ENCODE results near the gene CD160. TPM values are rescaled to one million over a fixed set of nuclear protein-coding genes. Genes with fewer than 3 reads are reported as not detected.

Gene CD160
- total RNA-seq, 2 experiments from 2014 or later = not detected

- TF ChIP-seq CTCF (IDR thresholded peaks at IDR 0.05) = no peak
- Mint-ChIP-seq H3K27me3 (no peaks in the 10 kb centered on the region), H3K4me1 (ENCODE audit: low read depth) (no peaks in the 10 kb centered on the region), H3K9me3 (no peaks in the 10 kb centered on the region), H3K4me3 (no peak overlapping the region), H3K27ac (no peak overlapping the region), H3K36me3 (ENCODE audit: low read depth) (no peaks in the 10 kb centered on the region)
- no peaks in the 10 kb centered on the region for H3K27me3 ChIP-seq (ENCODE audit: control insufficient read depth in 1 of 2, insufficient read depth in 2 of 2, low read length in 2 of 2)
- POLR2A ChIA-PET = no interaction called here
- DNase-seq (no peak), ATAC-seq (ENCODE audit: poor library complexity) (no peak)
- H3K36me3 ChIP-seq (ENCODE audit: insufficient read depth, low read length) = no peaks in the 10 kb centered on the region
- CTCF ChIA-PET = no interaction called here
- H3K9me3 ChIP-seq (ENCODE audit: control insufficient read depth in 1 of 2, insufficient read depth in 1 of 2, low read length in 2 of 2) = no peaks in the 10 kb centered on the region
- H3K27ac ChIP-seq (ENCODE audit: low read depth in 1 of 2, low read length in 2 of 2) = no peak overlapping the region
- intact Hi-C loops (cut with DNase I, micrococcal nuclease) = no loop called here
- H3K4me3 ChIP-seq (ENCODE audit: low read length) = no peak overlapping the region
- no peaks in the 10 kb centered on the region for H3K4me1 ChIP-seq (ENCODE audit: insufficient read depth, low read length)
These were observed 22.7 kb upstream of the CD160 start for GRCh38 chr1:145696630-145696960.

DNA sequence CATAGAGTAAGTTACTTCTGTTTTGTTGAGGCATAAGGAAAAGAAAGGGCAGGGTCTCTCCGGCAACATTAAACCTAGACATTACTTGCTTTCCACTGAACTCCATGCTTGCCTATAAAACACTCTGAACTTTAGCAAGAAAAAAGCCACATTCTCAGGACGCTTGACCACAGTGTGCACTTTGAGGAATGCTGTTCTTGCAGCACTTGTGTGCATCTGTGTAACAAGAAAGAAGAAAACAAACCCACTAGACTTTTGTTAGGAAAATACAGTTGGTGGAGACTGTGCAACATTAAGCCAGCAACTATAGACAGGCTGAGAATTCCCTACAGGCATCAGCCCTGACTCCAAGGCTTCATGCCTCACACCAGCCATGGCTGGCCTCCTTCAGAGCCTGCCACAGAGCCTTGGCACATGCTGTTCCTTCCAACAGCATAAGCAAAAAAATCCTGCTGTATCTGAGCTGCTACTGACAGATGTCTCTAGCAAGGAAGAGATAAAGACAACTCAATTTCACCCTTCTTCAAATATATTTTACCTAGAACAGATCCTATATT is 17.9 kb upstream of the CD160 start:
- CTCF ChIA-PET = no interaction called here
- Mint-ChIP-seq H3K27ac (no peak overlapping the region), H3K9me3 (no peaks in the 10 kb centered on the region), H3K27me3 (no peaks in the 10 kb centered on the region), H3K4me3 (no peak overlapping the region), H3K4me1 (ENCODE audit: low read depth) (no peaks in the 10 kb centered on the region), H3K36me3 (ENCODE audit: low read depth) (no peaks in the 10 kb centered on the region)
- POLR2A ChIA-PET = no interaction called here
- H3K4me1 ChIP-seq (ENCODE audit: insufficient read depth, low read length) = no peaks in the 10 kb centered on the region
- no peaks in the 10 kb centered on the region for H3K9me3 ChIP-seq (ENCODE audit: control insufficient read depth in 1 of 2, insufficient read depth in 1 of 2, low read length in 2 of 2)
- TF ChIP-seq CTCF (IDR thresholded peaks at IDR 0.05) = no peak
- H3K27ac ChIP-seq (ENCODE audit: low read depth in 1 of 2, low read length in 2 of 2) = no peak overlapping the region
- H3K36me3 ChIP-seq (ENCODE audit: insufficient read depth, low read length) = no peaks in the 10 kb centered on the region
- H3K27me3 ChIP-seq (ENCODE audit: control insufficient read depth in 1 of 2, insufficient read depth in 2 of 2, low read length in 2 of 2) = no peaks in the 10 kb centered on the region
- no peak for DNase-seq
- intact Hi-C loops (cut with DNase I, micrococcal nuclease) = no loop called here
- no peak for ATAC-seq (ENCODE audit: poor library complexity)
- no peak overlapping the region for H3K4me3 ChIP-seq (ENCODE audit: low read length)

- ATAC-seq (ENCODE audit: poor library complexity) = no peak
- no peaks in the 10 kb centered on the region for H3K27me3 Mint-ChIP-seq
- Histone ChIP-seq H3K4me3 (ENCODE audit: low read length) (no peak overlapping the region), H3K27me3 (ENCODE audit: control insufficient read depth in 1 of 2, insufficient read depth in 2 of 2, low read length in 2 of 2) (no peaks in the 10 kb centered on the region), H3K36me3 (ENCODE audit: insufficient read depth, low read length) (no peaks in the 10 kb centered on the region), H3K27ac (ENCODE audit: low read depth in 1 of 2, low read length in 2 of 2) (no peak overlapping the region), H3K4me1 (ENCODE audit: insufficient read depth, low read length) (no peaks in the 10 kb centered on the region), H3K9me3 (ENCODE audit: control insufficient read depth in 1 of 2, insufficient read depth in 1 of 2, low read length in 2 of 2) (no peaks in the 10 kb centered on the region)
- DNase-seq = no peak
- no peak for TF ChIP-seq CTCF (IDR thresholded peaks at IDR 0.05)
- H3K4me3 Mint-ChIP-seq = no peak overlapping the region
- ChIA-PET POLR2A (no interaction called here), CTCF (no interaction called here)
- no peaks in the 10 kb centered on the region for H3K9me3 Mint-ChIP-seq
- intact Hi-C loops (cut with DNase I, micrococcal nuclease) = no loop called here
- H3K36me3 Mint-ChIP-seq (ENCODE audit: low read depth) = no peaks in the 10 kb centered on the region
- no peak overlapping the region for H3K27ac Mint-ChIP-seq
- no peaks in the 10 kb centered on the region for H3K4me1 Mint-ChIP-seq (ENCODE audit: low read depth)
These were observed 17.2 kb upstream of the CD160 start for GRCh38 chr1:145702052-145702451.

All from CD4-positive, alpha-beta T cell (primary cell).